ENCODE measurements around the gene KCNJ11. TPM values are rescaled to one million over a fixed set of nuclear protein-coding genes. Genes with fewer than 3 reads are reported as not detected.

The KCNJ11 gene
- polyA plus RNA-seq, 1 donor (not counting 4 experiments of a cell fraction or from before 2014, with no cell fraction given), result 0.03 TPM

GRCh38 chr11:17379383-17380180, 8.9 kb downstream of the KCNJ11 start:
- Histone ChIP-seq H3K9ac (ENCODE audit: control insufficient read depth, extremely low read depth, insufficient read depth, low read length) (no peak overlapping the region), H3K36me3 (ENCODE audit: control insufficient read depth in 2 of 2, extremely low read depth in 1 of 2, insufficient read depth in 2 of 2, low read length in 2 of 2) (no peaks in the 10 kb centered on the region), H4K20me1 (ENCODE audit: control insufficient read depth, extremely low read depth, insufficient read depth, low read length) (no peaks in the 10 kb centered on the region), H3K4me3 (ENCODE audit: control insufficient read depth in 2 of 3, extremely low read depth in 1 of 3, insufficient read depth in 2 of 3, low read depth in 1 of 3, low read length in 3 of 3) (no peak overlapping the region), H3K4me1 (ENCODE audit: control insufficient read depth, extremely low read depth, insufficient read depth, low read length) (peaks cover 12% of the 10 kb centered on the region), H3K9me1 (ENCODE audit: control insufficient read depth, extremely low read depth, insufficient read depth, low read length) (no peaks in the 10 kb centered on the region), H3K27ac (ENCODE audit: control insufficient read depth, insufficient read depth, low read length) (no peak overlapping the region), H3K27me3 (ENCODE audit: control insufficient read depth, extremely low read depth, insufficient read depth, low read length) (no peaks in the 10 kb centered on the region), H3K79me2 (ENCODE audit: control insufficient read depth, insufficient read depth, low read length) (no peaks in the 10 kb centered on the region), H3K9me3 (ENCODE audit: control insufficient read depth, low read depth, low read length) (peaks cover 10% of the 10 kb centered on the region), H3K4me2 (ENCODE audit: control insufficient read depth, extremely low read depth, insufficient read depth, low read depth, low read length) (no peak overlapping the region), H2AFZ (ENCODE audit: control insufficient read depth, low read length) (no peak overlapping the region)
- FAIRE-seq (no peak), DNase-seq (ENCODE audit: low read depth, low spot score) (no peak)
- no peak for TF ChIP-seq EZH2 (IDR thresholded peaks at IDR 0.05; ENCODE audit: low read length)
- no peak for TF ChIP-seq CTCF (optimal IDR thresholded peaks at IDR 0.05 in 1 of 3, IDR thresholded peaks at IDR 0.05 in 1 of 3, conservative IDR thresholded peaks at IDR 0.05 in 1 of 3; ENCODE audit: extremely low read depth in 1 of 3, insufficient read depth in 2 of 3, low read length in 3 of 3)
- dilution Hi-C loops (cut with MboI; ENCODE audit: extremely low pct_ligation_motif_present, low sequenced_read_pairs), result no loop called here

GRCh38 chr11:17378655-17379054, 9.8 kb downstream of the KCNJ11 start:
- Histone ChIP-seq H3K9me1 (ENCODE audit: control insufficient read depth, extremely low read depth, insufficient read depth, low read length) (no peaks in the 10 kb centered on the region), H3K79me2 (ENCODE audit: control insufficient read depth, insufficient read depth, low read length) (no peaks in the 10 kb centered on the region), H3K9ac (ENCODE audit: control insufficient read depth, extremely low read depth, insufficient read depth, low read length) (no peak overlapping the region), H4K20me1 (ENCODE audit: control insufficient read depth, extremely low read depth, insufficient read depth, low read length) (no peaks in the 10 kb centered on the region), H2AFZ (ENCODE audit: control insufficient read depth, low read length) (peak overlapping the region; percentile 17), H3K4me2 (ENCODE audit: control insufficient read depth, extremely low read depth, insufficient read depth, low read depth, low read length) (no peak overlapping the region), H3K36me3 (ENCODE audit: control insufficient read depth in 2 of 2, extremely low read depth in 1 of 2, insufficient read depth in 2 of 2, low read length in 2 of 2) (peaks cover 0 to 2% of the 10 kb centered on the region in 2 experiments), H3K27ac (ENCODE audit: control insufficient read depth, insufficient read depth, low read length) (peak overlapping the region; percentile 40), H3K4me1 (ENCODE audit: control insufficient read depth, extremely low read depth, insufficient read depth, low read length) (peaks cover 12% of the 10 kb centered on the region), H3K27me3 (ENCODE audit: control insufficient read depth, extremely low read depth, insufficient read depth, low read length) (no peaks in the 10 kb centered on the region), H3K9me3 (ENCODE audit: control insufficient read depth, low read depth, low read length) (peaks cover 10% of the 10 kb centered on the region), H3K4me3 (ENCODE audit: control insufficient read depth in 2 of 3, extremely low read depth in 1 of 3, insufficient read depth in 2 of 3, low read depth in 1 of 3, low read length in 3 of 3) (no peak overlapping the region)
- FAIRE-seq (peak; percentile 69), DNase-seq (ENCODE audit: low read depth, low spot score) (no peak)
- TF ChIP-seq CTCF (optimal IDR thresholded peaks at IDR 0.05 in 1 of 3, IDR thresholded peaks at IDR 0.05 in 1 of 3, conservative IDR thresholded peaks at IDR 0.05 in 1 of 3; ENCODE audit: extremely low read depth in 1 of 3, insufficient read depth in 2 of 3, low read length in 3 of 3), result no peak
- no peak for TF ChIP-seq EZH2 (IDR thresholded peaks at IDR 0.05; ENCODE audit: low read length)
- dilution Hi-C loops (cut with MboI; ENCODE audit: extremely low pct_ligation_motif_present, low sequenced_read_pairs), result no loop called here
